Skeletal muscle tissue (tissue), 4 donors: ENCODE measurements around the gene RDH13. TPM values are rescaled to one million over a fixed set of nuclear protein-coding genes. Genes with fewer than 3 reads are reported as not detected.

Source experiments
- H3K27ac ChIP-seq: one replicate; pipeline ENCODE4 v1.7.0; 2013; ENCODE audit warnings: mild to moderate bottlenecking, low read depth, low read length, inconsistent platforms
- H3K27me3 ChIP-seq, 3 donors: one replicate each; pipeline ENCODE4 v1.7.0; 2013; ENCODE audit warnings: low read length in 3 of 3; ENCODE audit not compliant: control insufficient read depth in 3 of 3, insufficient read depth in 3 of 3
- H3K36me3 ChIP-seq, 3 donors: one replicate each; pipeline ENCODE4 v1.7.0; 2013; ENCODE audit warnings: low read length in 3 of 3; ENCODE audit not compliant: control insufficient read depth in 3 of 3, insufficient read depth in 3 of 3
- H3K4me1 ChIP-seq, 3 donors: one replicate each; pipeline ENCODE4 v1.7.0; 2013; ENCODE audit warnings: low read length in 3 of 3, mild to moderate bottlenecking in 3 of 3; ENCODE audit not compliant: control insufficient read depth in 3 of 3, insufficient read depth in 3 of 3
- H3K4me3 ChIP-seq, 3 donors: one replicate each; pipeline ENCODE4 v1.7.0; 2013; ENCODE audit warnings: low read length in 3 of 3
- H3K9ac ChIP-seq, 3 donors: one replicate each; pipeline ENCODE4 v1.7.0; 2013; ENCODE audit warnings: low read length in 3 of 3, mild to moderate bottlenecking in 3 of 3, moderate library complexity in 2 of 3, low read depth in 1 of 3
- H3K9me3 ChIP-seq, 3 donors: one replicate each; pipeline ENCODE4 v1.7.0; 2013; ENCODE audit warnings: low read length in 3 of 3; ENCODE audit not compliant: control insufficient read depth in 3 of 3
- total RNA-seq: library from RNA; depleted of rRNA; stranded (reverse); fragments of >200 nt; gene quantifications from one replicate; pipeline ENCODE4 v1.2.3, GENCODE V29; 2014
- donor health status: Osteomylitis.

RDH13 gene
- total RNA-seq, 1 donor from 2014 or later, result 12.5 TPM

DNA sequence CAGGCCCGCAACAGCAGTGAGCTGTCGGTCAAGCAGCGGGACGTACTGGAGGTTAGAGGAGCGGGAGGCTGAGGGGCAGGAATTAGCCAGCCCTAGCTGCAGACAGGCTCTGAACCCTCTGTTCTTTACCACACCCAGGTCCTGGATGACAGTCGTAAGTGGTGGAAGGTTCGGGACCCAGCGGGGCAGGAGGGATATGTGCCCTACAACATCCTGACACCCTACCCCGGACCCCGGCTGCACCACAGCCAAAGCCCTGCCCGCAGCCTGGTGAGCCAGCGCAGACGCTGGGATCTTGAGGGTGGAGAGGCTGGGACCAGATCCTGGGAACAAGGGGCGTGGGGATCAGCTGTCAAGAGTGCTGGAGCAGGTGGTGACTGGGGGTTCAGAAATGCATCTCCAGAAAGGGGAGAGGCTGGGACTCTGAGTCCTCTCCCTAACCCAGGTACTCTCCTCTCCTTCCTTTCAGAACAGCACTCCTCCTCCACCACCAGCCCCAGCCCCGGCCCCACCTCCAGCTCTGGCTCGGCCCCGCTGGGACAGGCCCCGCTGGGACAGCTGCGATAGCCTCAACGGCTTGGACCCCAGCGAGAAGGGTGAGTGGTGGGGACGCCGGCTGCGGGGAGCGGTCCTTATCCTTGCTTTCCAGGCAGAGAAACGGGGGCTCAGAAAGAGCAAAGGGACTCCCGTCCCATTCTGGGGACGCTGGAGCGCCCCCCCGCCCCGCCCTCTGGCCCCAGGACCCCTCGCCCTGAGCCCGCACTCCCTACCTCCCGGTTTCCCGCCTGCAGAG, 23.2 kb upstream of the RDH13 start:
- Histone ChIP-seq H3K9me3 (no peaks in the 10 kb centered on the region), H3K36me3 (peaks cover 0 to 6% (median 5%) of the 10 kb centered on the region in 3 donors), H3K27ac (no peak overlapping the region), H3K27me3 (peaks cover 62 to 70% (median 65%) of the 10 kb centered on the region in 3 donors), H3K4me1 (peaks cover 17 to 28% (median 26%) of the 10 kb centered on the region in 3 donors), H3K4me3 (peak overlapping the region in 1 of 3 donors; percentile 74), H3K9ac (no peak overlapping the region)

DNA sequence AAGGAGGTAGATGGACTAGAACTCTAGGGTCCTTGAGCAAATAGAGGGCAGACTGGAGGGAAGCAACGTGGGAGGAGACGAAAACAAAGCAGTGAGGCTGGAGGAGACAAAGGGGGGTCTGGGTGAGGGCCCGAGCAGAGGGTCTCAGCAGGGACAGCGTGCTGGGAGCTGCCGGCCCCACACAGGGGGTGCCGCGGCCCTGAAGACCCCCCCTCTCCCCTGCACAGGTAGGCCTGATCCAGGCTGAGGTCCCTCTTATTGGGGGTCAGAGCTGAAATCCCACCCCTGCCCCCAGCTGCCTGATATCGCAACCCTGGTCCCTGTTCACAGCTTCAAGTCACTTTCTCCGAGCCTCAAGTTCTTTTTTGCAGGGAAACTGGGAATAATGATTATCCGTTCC, 21.5 kb upstream of the RDH13 start:
- Histone ChIP-seq H3K9me3 (no peaks in the 10 kb centered on the region), H3K4me3 (no peak overlapping the region), H3K9ac (no peak overlapping the region), H3K4me1 (peaks cover 25 to 38% (median 36%) of the 10 kb centered on the region in 3 donors), H3K27me3 (peaks cover 79 to 86% (median 79%) of the 10 kb centered on the region in 3 donors), H3K36me3 (no peaks in the 10 kb centered on the region), H3K27ac (no peak overlapping the region)

DNA sequence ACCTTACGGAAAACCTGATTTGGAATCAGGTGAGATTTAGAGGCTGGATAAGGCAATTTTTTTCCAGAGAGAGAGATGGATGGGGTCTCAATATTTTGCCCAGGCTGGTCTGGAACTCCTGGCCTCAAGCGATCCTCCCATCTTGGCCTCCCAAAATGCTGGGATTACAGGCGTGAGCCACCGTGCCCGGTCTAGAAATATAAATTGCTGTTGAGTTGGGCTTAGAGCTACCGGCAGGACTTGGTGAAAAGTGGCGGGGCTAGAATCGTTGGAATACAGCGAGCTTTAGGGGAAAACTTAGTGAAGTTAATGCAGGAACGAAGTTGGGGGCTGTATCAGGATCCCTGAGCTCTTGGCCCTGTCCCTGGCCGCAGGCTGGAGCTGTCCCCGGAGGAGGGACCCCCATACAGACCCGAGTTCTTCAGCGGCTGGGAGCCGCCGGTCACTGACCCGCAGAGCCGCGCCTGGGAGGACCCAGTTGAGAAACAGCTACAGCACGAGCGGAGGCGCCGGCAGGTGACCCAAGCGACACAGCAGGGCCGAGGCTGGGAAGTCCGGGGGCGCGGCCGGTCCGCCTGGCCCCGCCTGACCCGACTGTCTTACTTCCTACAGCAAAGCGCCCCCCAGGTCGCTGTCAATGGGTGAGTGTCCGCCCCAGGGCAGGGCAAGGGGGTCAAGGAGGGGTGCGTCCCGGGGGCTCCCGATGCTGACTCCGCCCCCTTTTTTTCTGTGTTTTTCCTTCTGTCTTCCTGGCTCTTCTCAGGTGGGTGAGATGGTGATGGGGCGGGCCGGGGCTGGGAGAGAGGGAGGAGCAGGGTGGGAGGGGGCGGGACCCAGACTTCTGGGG, 20.3 kb upstream of the RDH13 start:
- Histone ChIP-seq H3K9me3 (no peaks in the 10 kb centered on the region), H3K9ac (no peak overlapping the region), H3K36me3 (no peaks in the 10 kb centered on the region), H3K4me1 (peaks cover 23 to 33% (median 32%) of the 10 kb centered on the region in 3 donors), H3K27ac (no peak overlapping the region), H3K27me3 (peaks cover 80 to 90% (median 84%) of the 10 kb centered on the region in 3 donors), H3K4me3 (no peak overlapping the region)

DNA sequence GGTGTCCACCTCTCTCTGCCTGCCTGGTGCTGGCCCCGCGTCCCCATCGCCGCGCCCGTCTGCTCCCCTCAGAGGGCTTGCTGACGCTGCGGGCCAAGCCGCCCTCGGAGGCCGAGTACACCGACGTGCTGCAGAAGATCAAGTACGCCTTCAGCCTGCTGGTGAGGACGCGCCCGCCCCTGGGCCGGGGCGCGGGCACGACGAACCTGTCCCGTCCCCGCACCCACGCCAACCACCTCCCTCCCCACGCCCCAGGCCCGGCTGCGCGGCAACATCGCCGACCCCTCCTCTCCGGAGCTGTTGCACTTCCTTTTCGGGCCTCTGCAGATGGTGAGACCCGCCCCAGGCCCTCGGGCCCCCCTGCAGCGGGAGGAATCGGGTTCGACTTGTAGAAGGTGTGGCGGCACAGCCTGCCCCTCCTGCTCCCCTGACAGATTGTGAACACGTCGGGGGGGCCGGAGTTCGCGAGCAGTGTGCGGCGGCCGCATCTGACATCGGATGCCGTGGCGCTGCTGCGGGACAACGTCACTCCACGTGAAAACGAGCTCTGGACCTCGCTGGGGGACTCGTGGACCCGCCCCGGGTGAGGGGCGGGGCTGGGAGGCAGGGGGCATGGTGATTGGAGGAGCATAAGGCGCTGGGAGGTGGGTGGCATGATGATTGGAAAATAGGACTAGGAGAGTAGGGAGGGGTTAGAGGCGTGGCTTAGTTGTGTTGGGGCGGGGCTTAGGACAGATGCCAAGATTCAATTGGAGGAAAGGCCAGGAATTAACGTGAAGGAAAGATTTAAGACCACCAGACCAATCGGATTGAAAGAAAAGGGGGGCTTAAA, 19.3 kb upstream of the RDH13 start:
- Histone ChIP-seq H3K9ac (no peak overlapping the region), H3K9me3 (no peaks in the 10 kb centered on the region), H3K36me3 (no peaks in the 10 kb centered on the region), H3K4me3 (peak overlapping the region in 1 of 3 donors; percentile 13), H3K4me1 (peaks cover 13 to 23% (median 22%) of the 10 kb centered on the region in 3 donors), H3K27ac (no peak overlapping the region), H3K27me3 (peaks cover 71 to 81% (median 74%) of the 10 kb centered on the region in 3 donors)

DNA sequence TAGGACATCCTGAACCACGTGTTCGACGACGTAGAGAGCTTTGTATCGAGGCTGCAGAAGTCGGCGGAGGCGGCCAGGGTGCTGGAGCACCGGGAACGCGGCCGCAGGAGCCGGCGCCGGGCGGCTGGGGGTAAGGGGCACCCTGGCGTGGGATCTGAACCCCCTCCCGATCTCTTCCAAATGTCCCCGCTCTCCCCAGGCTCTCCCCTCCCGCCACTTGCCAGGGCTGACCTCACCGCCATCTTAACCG, 18.7 kb upstream of the RDH13 start:
- H3K4me3 ChIP-seq, result peak overlapping the region in 1 of 3 donors; percentile 13
- H3K9ac ChIP-seq, result no peak overlapping the region
- H3K36me3 ChIP-seq, result no peaks in the 10 kb centered on the region
- H3K27me3 ChIP-seq, result peaks cover 70 to 81% (median 73%) of the 10 kb centered on the region in 3 donors
- no peak overlapping the region for H3K27ac ChIP-seq
- no peaks in the 10 kb centered on the region for H3K9me3 ChIP-seq
- H3K4me1 ChIP-seq, result peaks cover 10 to 18% (median 17%) of the 10 kb centered on the region in 3 donors

DNA sequence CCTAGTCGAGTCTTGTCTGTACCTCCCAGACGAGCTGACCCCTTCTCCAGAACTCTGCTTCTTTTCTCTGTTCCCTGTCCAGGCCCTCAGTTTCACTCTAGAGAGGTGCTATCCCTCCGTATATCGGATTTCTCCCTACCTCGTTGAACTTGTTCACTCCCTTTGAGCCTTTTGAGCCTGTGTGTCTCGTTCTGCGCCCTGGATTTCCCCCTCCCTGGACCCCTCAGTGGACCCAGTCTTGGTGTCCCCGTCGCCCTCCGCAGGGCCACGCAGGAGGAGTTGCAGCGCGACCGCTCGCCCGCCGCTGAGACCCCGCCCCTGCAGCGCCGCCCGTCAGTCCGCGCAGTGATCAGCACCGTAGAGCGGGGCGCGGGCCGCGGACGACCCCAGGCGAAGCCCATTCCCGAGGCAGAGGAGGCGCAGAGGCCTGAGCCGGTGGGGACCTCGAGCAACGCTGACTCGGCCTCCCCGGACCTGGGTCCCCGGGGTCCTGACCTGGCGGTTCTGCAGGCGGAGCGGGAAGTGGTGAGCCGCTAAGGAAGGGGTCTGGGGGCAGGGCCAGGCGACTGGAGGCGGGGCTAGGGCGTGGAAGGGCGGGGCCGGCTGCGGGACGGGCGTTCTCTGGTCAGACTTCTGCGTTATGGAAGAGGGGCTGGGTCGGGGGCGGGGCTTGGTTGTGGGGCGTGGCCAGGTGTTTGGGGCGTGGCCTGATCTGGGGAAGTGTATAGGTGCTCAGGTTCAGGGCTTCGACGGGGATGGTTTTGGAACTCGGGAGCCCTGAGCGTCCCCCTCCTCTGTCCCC, 18.2 kb upstream of the RDH13 start:
- H3K27me3 ChIP-seq, result peaks cover 71 to 81% (median 75%) of the 10 kb centered on the region in 3 donors
- peak overlapping the region; percentile 49 to 59 (median 54) for H3K4me3 ChIP-seq
- H3K4me1 ChIP-seq, result peaks cover 10 to 16% (median 15%) of the 10 kb centered on the region in 3 donors
- no peaks in the 10 kb centered on the region for H3K36me3 ChIP-seq
- H3K27ac ChIP-seq, result no peak overlapping the region
- H3K9me3 ChIP-seq, result no peaks in the 10 kb centered on the region
- H3K9ac ChIP-seq, result peak overlapping the region in 2 of 3 donors; percentile 32 to 33

DNA sequence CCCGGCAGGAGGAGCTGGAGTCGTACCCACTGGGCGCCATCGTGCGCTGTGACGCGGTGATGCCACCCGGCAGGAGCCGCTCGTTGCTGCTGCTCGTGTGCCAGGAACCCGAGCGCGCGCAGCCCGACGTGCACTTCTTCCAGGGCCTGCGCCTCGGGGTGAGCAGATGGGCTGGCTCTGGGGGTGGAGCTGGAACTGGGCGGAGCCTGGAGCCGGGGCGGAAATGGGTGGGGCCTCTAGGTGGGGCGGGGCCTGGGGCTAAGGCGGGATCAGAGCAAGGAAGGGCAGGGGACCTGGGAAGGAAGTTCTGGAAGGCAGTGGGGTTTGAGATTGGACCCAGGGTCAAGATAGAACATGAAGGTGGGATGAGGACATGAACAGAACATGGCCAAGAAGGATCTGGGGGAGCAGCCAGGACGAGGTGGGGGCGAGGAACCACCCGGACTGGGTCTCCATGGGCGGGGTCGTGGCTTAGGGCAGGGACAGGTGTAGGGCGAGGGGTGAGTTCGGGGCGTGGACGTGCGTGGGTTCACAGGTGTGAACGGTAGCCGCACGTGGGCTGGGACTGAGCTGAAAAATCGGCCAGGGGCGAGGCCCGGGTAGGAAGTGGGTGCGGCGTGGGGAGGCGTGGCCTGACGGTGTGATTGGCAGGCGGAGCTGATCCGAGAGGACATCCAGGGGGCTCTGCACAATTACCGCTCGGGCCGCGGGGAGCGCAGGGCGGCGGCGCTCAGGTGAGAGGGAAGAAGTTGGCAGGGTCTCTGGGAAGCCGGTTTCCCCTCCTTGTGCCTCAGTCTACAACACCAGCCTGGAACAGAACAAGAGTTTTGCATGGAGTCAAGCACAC, 17.4 kb upstream of the RDH13 start:
- Histone ChIP-seq H3K9me3 (no peaks in the 10 kb centered on the region), H3K27me3 (peaks cover 65 to 77% (median 68%) of the 10 kb centered on the region in 3 donors), H3K27ac (no peak overlapping the region), H3K9ac (peak overlapping the region in 2 of 3 donors; percentile 32 to 33), H3K4me1 (peaks cover 10 to 16% (median 15%) of the 10 kb centered on the region in 3 donors), H3K4me3 (peak overlapping the region; percentile 35 to 59 (median 54)), H3K36me3 (no peaks in the 10 kb centered on the region)

DNA sequence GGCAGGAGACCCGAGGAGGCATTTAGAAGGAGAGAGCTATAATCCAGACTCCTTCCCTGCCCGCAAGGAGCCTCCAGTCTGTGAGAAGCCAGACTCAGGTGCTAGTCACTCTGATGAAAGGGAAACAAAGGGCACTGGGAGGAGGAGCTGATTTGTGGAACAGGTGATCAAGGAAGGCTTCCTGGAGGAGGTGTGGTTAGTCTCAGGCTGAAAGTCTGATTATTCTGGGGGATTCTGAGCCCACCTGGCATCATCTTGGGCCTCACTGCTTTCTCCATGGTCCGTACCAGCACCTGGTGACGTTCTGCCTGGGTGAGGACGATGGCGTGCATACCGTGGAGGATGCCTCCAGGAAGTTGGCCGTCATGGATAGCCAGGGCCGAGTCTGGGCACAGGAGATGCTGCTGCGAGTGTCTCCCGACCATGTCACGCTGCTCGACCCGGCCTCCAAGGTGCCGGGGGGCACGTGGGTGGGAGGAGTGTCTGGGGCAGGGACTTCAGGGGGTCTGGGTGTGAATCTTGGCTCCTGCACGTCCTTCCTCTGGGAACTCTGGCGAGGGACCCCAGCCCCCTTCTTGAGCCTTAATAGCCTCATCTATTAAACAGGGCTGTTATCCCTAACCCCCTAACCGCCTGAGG, 16.6 kb upstream of the RDH13 start:
- H3K9me3 ChIP-seq, result no peaks in the 10 kb centered on the region
- H3K4me1 ChIP-seq, result peaks cover 10 to 16% (median 15%) of the 10 kb centered on the region in 3 donors
- no peak overlapping the region for H3K27ac ChIP-seq
- H3K36me3 ChIP-seq, result no peaks in the 10 kb centered on the region
- H3K27me3 ChIP-seq, result peaks cover 63 to 75% (median 65%) of the 10 kb centered on the region in 3 donors
- no peak overlapping the region for H3K9ac ChIP-seq
- H3K4me3 ChIP-seq, result no peak overlapping the region
